ENCODE results near the gene AJM1. TPM values are rescaled to one million over a fixed set of nuclear protein-coding genes. Genes with fewer than 3 reads are reported as not detected.

AJM1 gene
- total and polyA plus RNA-seq, 2 donors (not counting 1 experiment from before 2014, with no cell fraction given) = 0.19 to 1.7 TPM

GRCh38 chr9:136890661-136891060 lies 48.4 kb downstream of the AJM1 start:
- Histone ChIP-seq H3K9me3 (ENCODE audit: control insufficient read depth, insufficient read depth, low read depth, low read length) (no peaks in the 10 kb centered on the region), H3K79me2 (ENCODE audit: control insufficient read depth, insufficient read depth, low read length) (peaks cover 39% of the 10 kb centered on the region), H4K20me1 (ENCODE audit: control insufficient read depth, extremely low read depth, insufficient read depth, low read length) (no peaks in the 10 kb centered on the region), H3K4me2 (ENCODE audit: extremely low read depth, insufficient read depth, low read length) (no peak overlapping the region), H3K27me3 (ENCODE audit: control insufficient read depth, insufficient read depth, low read length) (no peaks in the 10 kb centered on the region), H3K36me3 (ENCODE audit: control insufficient read depth, insufficient read depth, low read length) (peaks cover 5% of the 10 kb centered on the region), H3K27ac (ENCODE audit: insufficient read depth, low read length) (no peak overlapping the region), H3K4me1 (ENCODE audit: control insufficient read depth, extremely low read depth, insufficient read depth, low read length) (no peaks in the 10 kb centered on the region), H3K4me3 (replicated peaks in 1 of 4; ENCODE audit: control extremely low read depth in 1 of 4, insufficient read depth in 1 of 4, low read depth in 3 of 4, low read length in 4 of 4) (no peak overlapping the region), H3K9ac (ENCODE audit: insufficient read depth, low read length) (no peak overlapping the region), H2AFZ (ENCODE audit: low read length) (no peak overlapping the region)
- TF ChIP-seq EZH2 (IDR thresholded peaks at IDR 0.05; ENCODE audit: low read length, missing control alignments) = no peak
- TF ChIP-seq, protein P1, sequence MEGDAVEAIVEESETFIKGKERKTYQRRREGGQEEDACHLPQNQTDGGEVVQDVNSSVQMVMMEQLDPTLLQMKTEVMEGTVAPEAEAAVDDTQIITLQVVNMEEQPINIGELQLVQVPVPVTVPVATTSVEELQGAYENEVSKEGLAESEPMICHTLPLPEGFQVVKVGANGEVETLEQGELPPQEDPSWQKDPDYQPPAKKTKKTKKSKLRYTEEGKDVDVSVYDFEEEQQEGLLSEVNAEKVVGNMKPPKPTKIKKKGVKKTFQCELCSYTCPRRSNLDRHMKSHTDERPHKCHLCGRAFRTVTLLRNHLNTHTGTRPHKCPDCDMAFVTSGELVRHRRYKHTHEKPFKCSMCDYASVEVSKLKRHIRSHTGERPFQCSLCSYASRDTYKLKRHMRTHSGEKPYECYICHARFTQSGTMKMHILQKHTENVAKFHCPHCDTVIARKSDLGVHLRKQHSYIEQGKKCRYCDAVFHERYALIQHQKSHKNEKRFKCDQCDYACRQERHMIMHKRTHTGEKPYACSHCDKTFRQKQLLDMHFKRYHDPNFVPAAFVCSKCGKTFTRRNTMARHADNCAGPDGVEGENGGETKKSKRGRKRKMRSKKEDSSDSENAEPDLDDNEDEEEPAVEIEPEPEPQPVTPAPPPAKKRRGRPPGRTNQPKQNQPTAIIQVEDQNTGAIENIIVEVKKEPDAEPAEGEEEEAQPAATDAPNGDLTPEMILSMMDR (conservative IDR thresholded peaks at IDR 0.05 in 1 of 2, IDR thresholded peaks at IDR 0.05 in 1 of 2; ENCODE audit: low read depth in 1 of 2, low read length in 2 of 2) = no peak
- DNase-seq (ENCODE audit: low read depth in 2 of 2) = no peak

Other genes with a start within 250 kb of the AJM1 start
- 6.2 and 7.9 TPM in 2 replicates for gene EGFL7, start 179.6 kb upstream of the AJM1 start, total RNA-seq
- gene EGFL7, start 179.6 kb upstream of the AJM1 start, polyA plus RNA-seq = 2.5 and 4.2 TPM in 2 replicates
- gene AGPAT2, start 155.0 kb upstream of the AJM1 start, total RNA-seq = 31.8 and 43.3 TPM in 2 replicates
- gene AGPAT2, start 155.0 kb upstream of the AJM1 start, polyA plus RNA-seq = 24.9 and 25.1 TPM in 2 replicates
- gene DIPK1B, start 129.9 kb upstream of the AJM1 start, total RNA-seq = 0.33 and 0.77 TPM in 2 replicates
- 0.16 and 0.34 TPM in 2 replicates for gene DIPK1B, start 129.9 kb upstream of the AJM1 start, polyA plus RNA-seq
- not detected in 2 replicates for gene LCN10, start 99.5 kb upstream of the AJM1 start, total RNA-seq
- not detected in 2 replicates for gene LCN10, start 99.5 kb upstream of the AJM1 start, polyA plus RNA-seq
- not detected in 2 replicates for gene LCN6, start 94.0 kb upstream of the AJM1 start, total RNA-seq
- not detected in 2 replicates for gene LCN6, start 94.0 kb upstream of the AJM1 start, polyA plus RNA-seq
- gene LCN8, start 84.2 kb upstream of the AJM1 start, total RNA-seq = not detected in 2 replicates
- not detected in 2 replicates for gene LCN8, start 84.2 kb upstream of the AJM1 start, polyA plus RNA-seq
- gene LCN15, start 78.0 kb upstream of the AJM1 start, total RNA-seq = not detected in 2 replicates
- not detected in 2 replicates for gene LCN15, start 78.0 kb upstream of the AJM1 start, polyA plus RNA-seq
- gene TMEM141, start 51.1 kb upstream of the AJM1 start, total RNA-seq = 40.1 and 56.5 TPM in 2 replicates
- gene TMEM141, start 51.1 kb upstream of the AJM1 start, polyA plus RNA-seq = 43.3 and 53.4 TPM in 2 replicates
- gene CCDC183, start 46.1 kb upstream of the AJM1 start, total RNA-seq = 0.99 and 1.0 TPM in 2 replicates
- gene CCDC183, start 46.1 kb upstream of the AJM1 start, polyA plus RNA-seq = 0.05 and 0.35 TPM in 2 replicates
- gene RABL6, start 34.5 kb upstream of the AJM1 start, total RNA-seq = 55.0 and 59.6 TPM in 2 replicates
- 36.8 and 56.7 TPM in 2 replicates for gene RABL6, start 34.5 kb upstream of the AJM1 start, polyA plus RNA-seq
- gene PHPT1, start 6.9 kb downstream of the AJM1 start, total RNA-seq = 175 and 190 TPM in 2 replicates
- gene PHPT1, start 6.9 kb downstream of the AJM1 start, polyA plus RNA-seq = 99.6 and 108 TPM in 2 replicates
- gene MAMDC4, start 9.9 kb downstream of the AJM1 start, total RNA-seq = 3.3 and 4.6 TPM in 2 replicates
- 0.30 and 0.37 TPM in 2 replicates for gene MAMDC4, start 9.9 kb downstream of the AJM1 start, polyA plus RNA-seq
- gene EDF1, start 23.8 kb downstream of the AJM1 start, total RNA-seq = 279 and 317 TPM in 2 replicates
- 309 and 387 TPM in 2 replicates for gene EDF1, start 23.8 kb downstream of the AJM1 start, polyA plus RNA-seq
- gene TRAF2, start 44.0 kb downstream of the AJM1 start, total RNA-seq = 8.0 and 8.4 TPM in 2 replicates
- 3.7 and 4.3 TPM in 2 replicates for gene TRAF2, start 44.0 kb downstream of the AJM1 start, polyA plus RNA-seq
- gene FBXW5, start 102.3 kb downstream of the AJM1 start, total RNA-seq = 136 and 166 TPM in 2 replicates
- gene FBXW5, start 102.3 kb downstream of the AJM1 start, polyA plus RNA-seq = 31.3 and 39.9 TPM in 2 replicates
- 1.2 TPM in 1 of 2 replicates, not detected in the other for gene C8G, start 102.8 kb downstream of the AJM1 start, total RNA-seq
- gene C8G, start 102.8 kb downstream of the AJM1 start, polyA plus RNA-seq = 0.40 TPM in 1 of 2 replicates, not detected in the other
- 0.17 TPM in 1 of 2 replicates, not detected in the other for gene LCN12, start 109.8 kb downstream of the AJM1 start, total RNA-seq
- 0.02 TPM in 1 of 2 replicates, not detected in the other for gene LCN12, start 109.8 kb downstream of the AJM1 start, polyA plus RNA-seq
- gene PTGDS, start 135.0 kb downstream of the AJM1 start, total RNA-seq = 89.9 and 90.3 TPM in 2 replicates
- 2.0 and 4.9 TPM in 2 replicates for gene PTGDS, start 135.0 kb downstream of the AJM1 start, polyA plus RNA-seq
- gene LCNL1, start 140.5 kb downstream of the AJM1 start, total RNA-seq = 3.3 and 6.3 TPM in 2 replicates
- 0.75 and 1.4 TPM in 2 replicates for gene LCNL1, start 140.5 kb downstream of the AJM1 start, polyA plus RNA-seq
- 13.7 and 14.9 TPM in 2 replicates for gene PAXX, start 149.9 kb downstream of the AJM1 start, total RNA-seq
- gene PAXX, start 149.9 kb downstream of the AJM1 start, polyA plus RNA-seq = 6.1 and 9.9 TPM in 2 replicates
- 1.3 and 3.5 TPM in 2 replicates for gene CLIC3, start 154.1 kb downstream of the AJM1 start, total RNA-seq
- gene CLIC3, start 154.1 kb downstream of the AJM1 start, polyA plus RNA-seq = 0.98 and 1.5 TPM in 2 replicates
- 13.9 and 21.8 TPM in 2 replicates for gene ABCA2, start 185.8 kb downstream of the AJM1 start, total RNA-seq
- 8.5 and 13.4 TPM in 2 replicates for gene ABCA2, start 185.8 kb downstream of the AJM1 start, polyA plus RNA-seq
- gene FUT7, start 189.6 kb downstream of the AJM1 start, total RNA-seq = not detected in 2 replicates
- not detected in 2 replicates for gene FUT7, start 189.6 kb downstream of the AJM1 start, polyA plus RNA-seq
- gene NPDC1, start 203.7 kb downstream of the AJM1 start, total RNA-seq = 10.5 and 15.7 TPM in 2 replicates
- gene NPDC1, start 203.7 kb downstream of the AJM1 start, polyA plus RNA-seq = 9.0 and 12.1 TPM in 2 replicates
- gene ENTPD2, start 211.6 kb downstream of the AJM1 start, total RNA-seq = under 0.01 TPM in 2 replicates
- gene ENTPD2, start 211.6 kb downstream of the AJM1 start, polyA plus RNA-seq = not detected in 2 replicates
- 0.26 and 2.8 TPM in 2 replicates for gene SAPCD2, start 228.1 kb downstream of the AJM1 start, total RNA-seq
- 0.85 and 2.7 TPM in 2 replicates for gene SAPCD2, start 228.1 kb downstream of the AJM1 start, polyA plus RNA-seq
- gene UAP1L1, start 235.0 kb downstream of the AJM1 start, total RNA-seq = 15.7 and 21.1 TPM in 2 replicates
- gene UAP1L1, start 235.0 kb downstream of the AJM1 start, polyA plus RNA-seq = 16.4 and 17.9 TPM in 2 replicates
- 63.2 and 96.6 TPM in 2 replicates for gene MAN1B1, start 244.5 kb downstream of the AJM1 start, total RNA-seq
- 43.0 and 45.5 TPM in 2 replicates for gene MAN1B1, start 244.5 kb downstream of the AJM1 start, polyA plus RNA-seq